GM12801 (cell line): ENCODE measurements around the gene PRKCD.

ENCODE experiments used
- CTCF ChIP-seq: IDR thresholded peaks from one replicate; pipeline ENCODE4 v1.5.1; 2011; ENCODE audit warnings: control low read depth; ENCODE audit not compliant: insufficient read length; ENCODE audit errors: extremely low read depth

PRKCD gene

DNA sequence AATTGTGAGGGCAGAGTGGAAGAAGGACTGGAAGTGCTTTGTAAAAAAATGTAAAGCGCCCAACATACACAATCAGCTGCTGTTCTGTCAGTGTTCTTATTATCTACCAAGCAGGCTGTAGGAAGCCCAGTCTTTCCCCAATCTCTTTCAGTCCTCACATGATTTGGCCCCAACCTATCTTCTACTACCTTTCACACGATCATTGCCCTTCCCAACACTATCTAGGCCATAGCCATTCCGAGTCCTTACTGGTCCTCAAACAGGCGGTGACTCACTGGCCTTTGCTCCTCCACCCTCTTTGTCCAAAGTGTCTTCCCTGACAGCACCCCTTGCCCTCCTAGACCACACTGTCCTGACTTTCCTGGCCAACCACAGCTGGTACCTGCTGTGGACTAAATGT, 29.9 kb upstream of the PRKCD start:
- no peak for TF ChIP-seq CTCF

DNA sequence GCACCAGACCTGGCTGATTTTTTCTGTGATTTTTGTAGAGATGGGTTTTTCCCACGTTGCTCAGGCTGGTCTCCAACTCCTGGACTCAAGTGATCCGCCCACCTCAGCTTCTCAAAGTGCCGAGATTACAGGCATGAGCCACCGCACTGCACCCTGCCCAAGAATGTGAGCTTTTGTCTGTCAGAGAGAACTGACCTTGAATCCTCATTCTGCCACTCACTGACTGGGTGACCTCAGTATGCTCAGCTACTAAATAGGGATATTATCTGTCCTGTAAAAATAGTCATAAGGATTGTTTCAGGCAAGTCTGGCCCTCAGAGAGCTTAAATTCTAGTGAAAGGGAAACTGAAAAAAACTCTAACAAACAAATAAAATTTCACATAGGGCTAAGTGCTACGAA, 28.7 kb upstream of the PRKCD start:
- TF ChIP-seq CTCF = no peak

- peak; percentile 28 for TF ChIP-seq CTCF
Observed at GRCh38 chr3:53134631-53135232, 26.3 kb upstream of the PRKCD start.

DNA sequence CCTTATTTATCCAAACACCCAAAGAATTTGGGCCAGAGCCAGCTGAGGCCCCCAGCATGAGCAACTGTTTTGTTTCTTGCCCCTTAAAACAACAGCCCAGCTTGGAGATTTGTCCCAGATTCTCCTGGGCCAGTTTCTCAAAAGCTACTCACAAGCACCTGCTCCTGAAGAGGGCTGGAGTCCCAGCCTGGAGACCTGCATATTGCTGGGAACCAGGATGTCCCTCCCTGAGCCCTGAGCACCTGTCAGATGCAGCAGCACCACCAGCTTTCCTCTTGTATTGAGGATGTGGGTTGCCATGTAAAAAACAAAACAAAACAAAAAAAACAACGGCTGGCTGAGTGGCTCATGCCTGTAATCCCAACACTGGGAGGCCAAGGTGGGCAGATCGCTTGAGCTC, 23.8 kb upstream of the PRKCD start:
- no peak for TF ChIP-seq CTCF

DNA sequence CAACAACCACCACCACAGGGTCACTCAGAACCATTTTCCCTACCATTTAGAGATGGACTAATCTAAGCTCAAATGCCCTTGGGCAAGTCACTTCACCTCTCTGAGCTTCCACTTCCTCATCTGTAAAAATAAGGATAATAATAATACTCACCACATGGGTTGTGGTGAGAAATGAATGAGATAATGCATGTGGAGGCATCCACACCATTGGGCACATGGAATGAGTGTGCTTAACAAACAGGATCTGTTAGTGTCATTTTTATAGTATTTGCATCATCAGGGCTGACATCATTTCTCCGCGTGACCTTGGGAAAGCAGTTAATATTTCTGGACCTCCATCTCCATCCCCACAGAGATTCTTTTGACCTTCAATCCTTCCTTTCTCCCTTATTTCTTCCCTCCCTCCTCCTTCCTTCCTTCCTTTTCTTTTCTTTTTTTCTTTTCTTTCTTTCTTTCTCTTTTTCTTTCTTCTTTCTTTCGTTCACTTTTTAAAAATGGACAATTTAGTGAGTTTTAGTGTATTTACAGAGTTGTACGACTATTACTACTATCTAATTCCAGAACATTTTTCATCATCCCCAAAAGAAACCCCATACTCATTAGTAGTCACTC, 23.1 kb upstream of the PRKCD start:
- no peak for TF ChIP-seq CTCF

GRCh38 chr3:53139906-53140846, 20.8 kb upstream of the PRKCD start:
- no peak for TF ChIP-seq CTCF
